HepG2 (cell line): ENCODE measurements around the gene CD300A. TPM values are rescaled to one million over a fixed set of nuclear protein-coding genes. Genes with fewer than 3 reads are reported as not detected.

Experiments used
- ATAC-seq: fragments of 200-7000 bp; cut with Tn5 transposase; 3 replicates; pipeline ENCODE4 v1.9.1; 2020; ENCODE audit warnings: mild to moderate bottlenecking, moderate library complexity
- BruUV-seq: library from RNA; stranded (reverse); fragments of 400-500 nt; replicated peaks from 2 replicates; lab custom pipeline; 2021; lab: Mats Ljungman, UMichigan
- CTCF ChIA-PET: fragments of 300-600 bp; formaldehyde crosslinking; extraction: SDS; loops from one replicate; lab custom pipeline; 2021; ENCODE audit warnings: low total read pairs, inconsistent platforms, low intra/inter-chr PET ratio; lab: Yijun Ruan, JAX
- POLR2A ChIA-PET: fragments of 350-600 bp; sonication (Branson Sonifier 250); formaldehyde crosslinking; loops from one replicate; lab custom pipeline; 2020; ENCODE audit warnings: antibody characterized with exemption, inconsistent platforms; lab: Yijun Ruan, JAX
- DNase-seq: peaks from one replicate; pipeline ENCODE4 v3.0.0-alpha.2; 2015; ENCODE audit warnings: low spot score
- FAIRE-seq: peaks from 3 replicates; lab custom pipeline; 2011; peaks lifted over from hg19 to GRCh38; lab: Jason Lieb, UNC
- H2AFZ ChIP-seq: one replicate; pipeline ENCODE4 v1.6.1; 2011; ENCODE audit warnings: low read length, inconsistent platforms
- H3K27ac ChIP-seq: fragments of 300-600 bp; 3 replicates; pipeline ENCODE4 v1.8.0; 2011; ENCODE audit warnings: mixed run types, mild to moderate bottlenecking, mixed read lengths, low read length, inconsistent platforms; ENCODE audit not compliant: insufficient read depth; ENCODE audit errors: extremely low read length
- H3K27me3 ChIP-seq, 2 experiments: fragments of 200-600 bp in 1 of 2; 2 replicates in 1 of 2; 3 replicates in 1 of 2; pipeline versions ENCODE4 v1.6.0 to v1.8.0; 2011; ENCODE audit warnings: low read length in 2 of 2, mild to moderate bottlenecking in 2 of 2, moderate library complexity in 2 of 2, inconsistent platforms in 1 of 2; ENCODE audit not compliant: insufficient read depth in 2 of 2, control insufficient read depth in 1 of 2
- H3K36me3 ChIP-seq, 2 experiments: fragments of 200-600 bp in 1 of 2; replicated peaks in 1 of 2; 2 replicates in 1 of 2; 3 replicates in 1 of 2; pipeline versions ENCODE4 v1.5.1 to v1.8.0; 2011; ENCODE audit warnings: low read length in 2 of 2, inconsistent platforms in 1 of 2; ENCODE audit not compliant: insufficient read depth in 2 of 2, control insufficient read depth in 1 of 2
- H3K4me1 ChIP-seq: 2 replicates; pipeline ENCODE4 v1.5.1; 2012; ENCODE audit warnings: low read length, inconsistent platforms; ENCODE audit not compliant: insufficient read depth
- H3K4me2 ChIP-seq: 2 replicates; pipeline ENCODE4 v1.6.0; 2011; ENCODE audit warnings: low read depth, low read length, inconsistent platforms
- H3K4me3 ChIP-seq, 3 experiments: fragments of 200-600 bp in 1 of 3; sonication (generic), shearing (Covaris generic) in 1 of 3; replicated peaks in 1 of 3; 2 replicates each; pipeline ENCODE4 v1.5.1; 2011 to 2016; ENCODE audit warnings: low read length in 3 of 3, inconsistent platforms in 2 of 3, low read depth in 2 of 3, mild to moderate bottlenecking in 2 of 3, control low read depth in 1 of 3, mixed read lengths in 1 of 3; ENCODE audit not compliant: insufficient read depth in 1 of 3
- H3K79me2 ChIP-seq: one replicate; pipeline ENCODE4 v1.6.1; 2011; ENCODE audit warnings: low read length, inconsistent platforms; ENCODE audit not compliant: insufficient read depth
- H3K9ac ChIP-seq: 2 replicates; pipeline ENCODE4 v1.6.0; 2011; ENCODE audit warnings: mild to moderate bottlenecking, low read depth, low read length, inconsistent platforms; ENCODE audit not compliant: insufficient read depth
- H3K9me3 ChIP-seq: 2 replicates; pipeline ENCODE4 v1.5.1; 2012; ENCODE audit warnings: mild to moderate bottlenecking, low read length
- H4K20me1 ChIP-seq: 2 replicates; pipeline ENCODE4 v1.6.0; 2011; ENCODE audit warnings: inconsistent platforms, mild to moderate bottlenecking, low read length, moderate library complexity; ENCODE audit not compliant: insufficient read depth
- KDM5A ChIP-seq: fragments of 200-600 bp; sonication (generic); IDR thresholded peaks from 2 replicates; pipeline ENCODE4 v1.7.0; 2018; ENCODE audit warnings: antibody characterized with exemption, mild to moderate bottlenecking, low read length, borderline replicate concordance
- PCBP1 ChIP-seq: fragments of 200-400 bp; formaldehyde crosslinking; IDR thresholded peaks from 2 replicates; pipeline ENCODE4 v1.6.1; 2017; ENCODE audit warnings: mild to moderate bottlenecking, low read depth, low read length, borderline replicate concordance
- RCOR2 ChIP-seq: IDR thresholded peaks from 2 replicates; pipeline ENCODE4 v1.6.1; 2016; ENCODE audit warnings: missing biosample characterization, missing genetic modification reagents
- TFAP4 ChIP-seq: sonication (generic); IDR thresholded peaks from 2 replicates; pipeline ENCODE4 v1.6.1; 2016; ENCODE audit warnings: low read depth, borderline replicate concordance
- ZNF260 ChIP-seq: sonication (generic); formaldehyde crosslinking; IDR thresholded peaks from 2 replicates; pipeline ENCODE4 v1.4.0; 2020; ENCODE audit warnings: missing genetic modification reagents, low read depth, mild to moderate bottlenecking, borderline replicate concordance
- ZNF513 ChIP-seq: sonication (generic); formaldehyde crosslinking; conservative IDR thresholded peaks from 2 replicates; pipeline ENCODE4 v1.5.0; 2020; ENCODE audit warnings: missing genetic modification reagents
- ZNF564 ChIP-seq: sonication (generic); formaldehyde crosslinking; IDR thresholded peaks from 2 replicates; pipeline ENCODE4 v1.8.1; 2023; ENCODE audit warnings: mild to moderate bottlenecking, missing genetic modification reagents
- WGBS: methylation state at CpG from one replicate; pipeline ENCODE4 v1.1.6; 2017; ENCODE audit warnings: low lambda C conversion rate; 5-methylcytosine and 5-hydroxymethylcytosine counted together
- in situ Hi-C: cut with HindIII; loops from 2 replicates; pipeline ENCODE4 v1.10.0; 2017; ENCODE audit warnings: low pct_unique_long_range_greater_than_20kb; ENCODE audit not compliant: extremely low pct_ligation_motif_present
- intact Hi-C: fragments of 100-400 bp; cut with micrococcal nuclease; formaldehyde crosslinking; loops from one replicate; pipeline ENCODE4 v1.10.0; 2022; ENCODE audit not compliant: unreplicated experiment
- polyA plus RNA-seq, 8 experiments: library from polyadenylated mRNA; depleted of rRNA in 3 of 8; stranded (reverse) in 7 of 8; unstranded in 1 of 8; fragments of >200 nt; fragmentation: Illumina TruSeq in 4 of 8; extraction: Trizol in 4 of 8; gene quantifications; 2 replicates each; pipeline versions ENCODE4 v1.2.1 to v1.2.3, GENCODE V29; 2011 to 2016; ENCODE audit warnings: low read depth in 4 of 8, missing spikeins in 1 of 8, mixed read lengths in 1 of 8; ENCODE audit not compliant: insufficient read depth in 1 of 8
- total RNA-seq, 5 experiments: library from RNA; depleted of rRNA; stranded (reverse); fragments of >200 nt; fragmentation: Illumina TruSeq; extraction: Trizol; gene quantifications; 2 replicates each; pipeline ENCODE4 v1.2.3, GENCODE V29; 2016; ENCODE audit warnings: low read depth in 1 of 5

CD300A gene
- total and polyA plus RNA-seq, 2 of the 13 experiments (the other 11 are each of a cell fraction or from before 2014, with no cell fraction given): not detected

GRCh38 chr17:74451557-74451956, 14.9 kb upstream of the CD300A start:
- DNase-seq (no peak), ATAC-seq (no peak), FAIRE-seq (no peak)
- Histone ChIP-seq H4K20me1 (no peaks in the 10 kb centered on the region; the same call in 1 of the 2 replicates), H3K27me3 (peaks cover 0 to 8% of the 10 kb centered on the region in 2 experiments; a peak in 1 of 5 replicates), H2AFZ (no peak overlapping the region), H3K36me3 (peaks cover 8 to 16% of the 10 kb centered on the region in 2 experiments), H3K79me2 (no peaks in the 10 kb centered on the region), H3K4me2 (no peak overlapping the region), H3K9me3 (no peaks in the 10 kb centered on the region), H3K9ac (no peak overlapping the region), H3K4me3 (no peak overlapping the region), H3K4me1 (peaks cover 31% of the 10 kb centered on the region), H3K27ac (no peak overlapping the region)
- WGBS: 80% methylated on average over 5 of the region's 6 CpGs
- no TSS peak for BruUV-seq
- TF ChIP-seq TFAP4 (no peak), ZNF513 (CRISPR knock-in tag) (no peak), ZNF260 (CRISPR knock-in tag) (no peak), KDM5A (no peak), PCBP1 (no peak), ZNF564 (CRISPR knock-in tag) (no peak), RCOR2 (no peak)
- CTCF ChIA-PET: no interaction called here
- in situ Hi-C loops (no loop called here), intact Hi-C loops (loop anchor here (10.0 kb wide), 1 partner anchor 247 kb away; the partner anchor contains the start of gene RPL38)
- POLR2A ChIA-PET: interaction anchor here (1.3 to 6.2 kb wide), 4 partner anchors 8 to 34 kb away, joined by 9 to 126 read pairs (median 104); no protein-coding TSS in a partner anchor
